K562 (cell line): Measurements from ENCODE around the gene TTC39A. TPM values are rescaled to one million over a fixed set of nuclear protein-coding genes. Genes with fewer than 3 reads are reported as not detected.

Experiments used
- BDP1 ChIP-seq: IDR thresholded peaks from 3 replicates; pipeline ENCODE4 v1.6.1; 2011; ENCODE audit not compliant: insufficient read length, insufficient read depth
- CBFA2T2 ChIP-seq: fragments of 450-650 bp; conservative IDR thresholded peaks from 2 replicates; pipeline ENCODE4 v1.6.1; 2017; ENCODE audit warnings: mild to moderate bottlenecking
- FOXJ2 ChIP-seq: fragments of 200-800 bp; sonication (Bioruptor generic); IDR thresholded peaks from 2 replicates; pipeline ENCODE4 v1.6.1; 2016; ENCODE audit warnings: missing genetic modification characterization, missing compliant biosample characterization
- HIVEP1 ChIP-seq: fragments of 250-450 bp; sonication (Bioruptor Pico); IDR thresholded peaks from 2 replicates; pipeline ENCODE4 v1.4.0; 2020; ENCODE audit warnings: mild to moderate bottlenecking
- HMBOX1 ChIP-seq: sonication (generic); IDR thresholded peaks from 2 replicates; pipeline ENCODE4 v1.6.1; 2016
- NUFIP1 ChIP-seq: fragments of 450-650 bp; IDR thresholded peaks from 2 replicates; pipeline ENCODE4 v1.6.1; 2018; ENCODE audit not compliant: partially characterized antibody
- POLR2AphosphoS2 ChIP-seq: IDR thresholded peaks from 2 replicates; pipeline ENCODE4 v1.6.1; 2012; ENCODE audit warnings: low read length, improper control_type of control experiment
- RAD51 ChIP-seq: fragments of 450-650 bp; IDR thresholded peaks from 2 replicates; pipeline ENCODE4 v1.7.1; 2016; ENCODE audit warnings: low read depth, mild to moderate bottlenecking, borderline replicate concordance
- RNF2 ChIP-seq: sonication (generic); IDR thresholded peaks from 2 replicates; pipeline ENCODE4 v1.6.1; 2016
- SMAD3 ChIP-seq: fragments of 450-650 bp; formaldehyde crosslinking; conservative IDR thresholded peaks from 2 replicates; pipeline ENCODE4 v1.4.0; 2020; ENCODE audit warnings: mild to moderate bottlenecking
- SPI1 ChIP-seq: IDR thresholded peaks from 2 replicates; pipeline ENCODE4 v1.6.1; 2011; ENCODE audit warnings: low read depth, low read length, control low read depth, borderline replicate concordance
- TCF15 ChIP-seq: fragments of 250-450 bp; sonication (Bioruptor Pico); IDR thresholded peaks from 2 replicates; pipeline ENCODE4 v1.8.0; 2022; ENCODE audit warnings: moderate library complexity, mild to moderate bottlenecking, inconsistent platforms
- TRIM25 ChIP-seq: fragments of 450-650 bp; IDR thresholded peaks from 2 replicates; pipeline ENCODE4 v1.7.0; 2016; ENCODE audit warnings: borderline replicate concordance
- ZNF133 ChIP-seq: fragments of 250-450 bp; sonication (Bioruptor Pico); IDR thresholded peaks from 2 replicates; pipeline ENCODE4 v1.4.0; 2020; ENCODE audit warnings: mild to moderate bottlenecking
- ZNF318 ChIP-seq, 2 experiments: fragments of 450-650 bp; IDR thresholded peaks; 2 replicates each; pipeline ENCODE4 v1.6.1; 2016; ENCODE audit warnings: mild to moderate bottlenecking in 2 of 2, borderline replicate concordance in 1 of 2, low read depth in 1 of 2, moderate library complexity in 1 of 2
- ZNF511 ChIP-seq: sonication (generic); formaldehyde crosslinking; IDR thresholded peaks from 2 replicates; pipeline ENCODE4 v1.8.0; 2022; ENCODE audit warnings: mild to moderate bottlenecking, missing genetic modification reagents
- polyA plus RNA-seq, 8 experiments: library from polyadenylated mRNA; depleted of rRNA in 4 of 8; stranded (reverse) in 5 of 8; unstranded in 3 of 8; fragments of >200 nt; fragmentation: Nextera tagmentation in 2 of 8; fragmentation: Illumina TruSeq in 1 of 8; extraction: Ambion mirVana in 2 of 8; extraction: Trizol in 1 of 8; gene quantifications; 2 replicates each; pipeline versions ENCODE4 v1.2.1 to v1.2.3, GENCODE V29; 2011 to 2014; ENCODE audit warnings: inconsistent platforms in 1 of 8, missing spikeins in 1 of 8
- total RNA-seq, 7 experiments: library from RNA; depleted of rRNA in 6 of 7; stranded (reverse); fragments of >200 nt in 6 of 7; fragmentation: Illumina TruSeq in 2 of 7; extraction: Trizol in 2 of 7; gene quantifications; 2 replicates each; pipeline versions ENCODE4 v1.2.1 to v1.2.3, GENCODE V29; 2011 to 2021; ENCODE audit warnings: low replicate concordance in 1 of 7

TTC39A gene
- total and polyA plus RNA-seq, 9 of the 15 experiments (the other 6 are each of a cell fraction or from before 2014, with no cell fraction given) = 0.18 to 0.82 (median 0.35) TPM

GRCh38 chr1:51296383-51297357 is 33.7 kb downstream of the TTC39A start (continued):
- TF ChIP-seq ZNF318 (IDR thresholded peaks at IDR 0.05; ENCODE audit: borderline replicate concordance in 1 of 2, low read depth in 1 of 2) (no peak), RAD51 (no peak), ZNF133 (CRISPR knock-in tag) (no peak), POLR2AphosphoS2 (no peak), TCF15 (no peak), CBFA2T2 (no peak), ZNF511 (peak; percentile 85), HMBOX1 (no peak), BDP1 (no peak), FOXJ2 (tag) (no peak), SPI1 (no peak), HIVEP1 (CRISPR knock-in tag) (no peak), RNF2 (peak; percentile 21; the same call in 1 of the 2 replicates), NUFIP1 (peak; percentile 52), TRIM25 (no peak), SMAD3 (CRISPR knock-in tag) (no peak)
